Calu3 (cell line): ENCODE measurements around the gene EXD2. TPM values are rescaled to one million over a fixed set of nuclear protein-coding genes. Genes with fewer than 3 reads are reported as not detected.
"Not testable (repeated sequence)": the region's sequence is repeated elsewhere in the genome, so short reads cannot be mapped to it uniquely, and the experiment has no call there.

Experiments
- BruUV-seq: library from RNA; stranded (reverse); fragments of 400-500 nt; replicated peaks from 2 replicates; lab custom pipeline; 2021; lab: Mats Ljungman, UMichigan
- CTCF ChIA-PET: fragments of 300-600 bp; sonication (Branson Sonifier 250); formaldehyde crosslinking; loops from one replicate; lab custom pipeline; 2022; ENCODE audit warnings: antibody characterized with exemption; lab: Charles Lee
- DNase-seq: peaks from one replicate; pipeline ENCODE4 v3.0.0; 2022
- H3K27ac Mint-ChIP-seq: one replicate; pipeline ENCODE4 v1.8.0; 2022; ENCODE audit warnings: mixed read lengths; ENCODE audit not compliant: unreplicated experiment
- H3K27me3 Mint-ChIP-seq: one replicate; pipeline ENCODE4 v1.8.0; 2022; ENCODE audit warnings: mixed read lengths; ENCODE audit not compliant: unreplicated experiment
- H3K36me3 Mint-ChIP-seq: one replicate; pipeline ENCODE4 v1.8.0; 2022; ENCODE audit warnings: mild to moderate bottlenecking, moderate library complexity, mixed read lengths; ENCODE audit not compliant: insufficient read depth, unreplicated experiment
- H3K4me1 Mint-ChIP-seq: one replicate; pipeline ENCODE4 v1.8.0; 2022; ENCODE audit warnings: mild to moderate bottlenecking, low read depth, mixed read lengths; ENCODE audit not compliant: unreplicated experiment
- H3K4me3 Mint-ChIP-seq: one replicate; pipeline ENCODE4 v1.8.0; 2022; ENCODE audit warnings: mild to moderate bottlenecking, low read depth, moderate library complexity, mixed read lengths; ENCODE audit not compliant: unreplicated experiment
- H3K9me3 Mint-ChIP-seq: one replicate; pipeline ENCODE4 v1.8.0; 2022; ENCODE audit warnings: low read depth, mixed read lengths; ENCODE audit not compliant: unreplicated experiment
- CTCF ChIP-seq: fragments of 200-600 bp; IDR thresholded peaks from one replicate; pipeline ENCODE4 v1.8.0; 2022; ENCODE audit warnings: antibody characterized with exemption; ENCODE audit not compliant: unreplicated experiment
- intact Hi-C: fragments of 100-400 bp; cut with micrococcal nuclease; formaldehyde crosslinking; loops from one replicate; pipeline ENCODE4 v1.10.0; 2022; ENCODE audit not compliant: unreplicated experiment
- total RNA-seq: library from RNA; stranded (reverse); gene quantifications from 2 replicates; pipeline ENCODE4 v1.2.3, GENCODE V29; 2022

EXD2 gene
- total RNA-seq, 1 experiment from 2014 or later = 13.1 TPM

- no peak for DNase-seq
- CTCF ChIA-PET = interaction anchor here (0.6 kb wide), 1 partner anchor 12 kb away, joined by 4 read pairs; no protein-coding TSS in a partner anchor
- Mint-ChIP-seq H3K4me3 (no peak overlapping the region), H3K36me3 (no peaks in the 10 kb centered on the region), H3K9me3 (no peaks in the 10 kb centered on the region), H3K27me3 (no peaks in the 10 kb centered on the region), H3K27ac (no peak overlapping the region), H3K4me1 (no peaks in the 10 kb centered on the region)
- intact Hi-C loops = no loop called here
- no peak for TF ChIP-seq CTCF
- BruUV-seq = no TSS peak
Measured at GRCh38 chr14:69214393-69214792, 23.1 kb downstream of the EXD2 start.

- H3K4me3 Mint-ChIP-seq, intact Hi-C loops, H3K27me3 Mint-ChIP-seq, H3K9me3 Mint-ChIP-seq, H3K4me1 Mint-ChIP-seq, DNase-seq, CTCF ChIA-PET, BruUV-seq, H3K36me3 Mint-ChIP-seq, H3K27ac Mint-ChIP-seq: not testable (repeated sequence)
Measured at GRCh38 chr14:69217663-69218062, 26.4 kb downstream of the EXD2 start.

GRCh38 chr14:69224946-69225345, 33.6 kb downstream of the EXD2 start:
- intact Hi-C loops = no loop called here
- DNase-seq = no peak
- H3K27me3 Mint-ChIP-seq = no peaks in the 10 kb centered on the region
- no peak for TF ChIP-seq CTCF
- H3K4me3 Mint-ChIP-seq = no peak overlapping the region
- H3K27ac Mint-ChIP-seq = no peak overlapping the region
- BruUV-seq = no TSS peak
- H3K9me3 Mint-ChIP-seq = no peaks in the 10 kb centered on the region
- CTCF ChIA-PET = no interaction called here
- H3K36me3 Mint-ChIP-seq = no peaks in the 10 kb centered on the region
- no peaks in the 10 kb centered on the region for H3K4me1 Mint-ChIP-seq

GRCh38 chr14:69226178-69226577, 34.9 kb downstream of the EXD2 start:
- H3K4me3 Mint-ChIP-seq = no peak overlapping the region
- CTCF ChIA-PET = interaction anchor here (0.7 kb wide), 1 partner anchor 12 kb away, joined by 4 read pairs; no protein-coding TSS in a partner anchor
- no peak overlapping the region for H3K27ac Mint-ChIP-seq

More at GRCh38 chr14:69226178-69226577, 34.9 kb downstream of the EXD2 start:
- Mint-ChIP-seq H3K27me3 (no peaks in the 10 kb centered on the region), H3K4me1 (peaks cover under 1% of the 10 kb centered on the region), H3K9me3 (no peaks in the 10 kb centered on the region), H3K36me3 (no peaks in the 10 kb centered on the region)
- no peak for DNase-seq
- intact Hi-C loops = no loop called here
- TF ChIP-seq CTCF = no peak
- BruUV-seq = no TSS peak
